ENCODE results near the gene ZCCHC4.
"Not testable (repeated sequence)": the region's sequence is repeated elsewhere in the genome, so short reads cannot be mapped to it uniquely, and the experiment has no call there.

ZCCHC4 gene

DNA sequence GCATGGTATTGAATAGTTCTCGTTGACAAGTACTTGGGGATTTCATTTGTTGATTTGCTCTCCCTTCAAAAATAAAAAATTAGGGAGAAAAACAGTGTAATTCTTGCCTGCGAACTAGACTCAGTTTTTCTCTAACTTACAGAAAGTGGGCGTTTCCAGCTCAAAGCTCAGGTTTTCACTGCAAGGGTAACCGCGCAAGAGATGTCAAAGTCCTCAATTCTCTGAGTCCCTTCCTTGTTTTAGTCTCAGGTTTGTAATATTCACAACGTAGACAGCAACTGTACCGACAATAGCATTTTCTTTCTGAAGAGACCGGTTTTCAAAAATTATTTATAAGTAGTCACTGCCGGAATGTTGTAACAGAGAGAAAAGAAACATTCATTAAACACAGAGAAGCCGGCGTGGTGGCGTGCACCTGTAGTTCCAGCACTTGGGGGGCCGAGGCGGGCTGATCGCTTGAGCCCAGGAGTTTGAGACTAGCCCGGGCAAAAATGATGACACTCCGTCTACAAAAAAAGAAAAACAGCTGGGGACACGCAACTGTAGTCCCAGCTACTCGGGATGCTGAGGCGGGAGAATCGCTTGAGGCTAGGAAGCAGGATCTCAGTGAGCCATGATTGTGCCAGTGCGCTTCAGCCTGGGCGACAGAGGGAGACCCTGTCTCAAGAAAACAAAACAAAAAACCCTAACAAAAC is 774 bp downstream of the ZCCHC4 start:
- CTCF ChIA-PET: interaction anchor here (0.6 to 1.6 kb wide), 10 partner anchors 7 to 724 kb away, joined by 3 to 5 read pairs (median 4); no protein-coding TSS in a partner anchor
- H3K27ac ChIP-seq: peak overlapping the region; percentile 79
- TF ChIP-seq, protein P1, sequence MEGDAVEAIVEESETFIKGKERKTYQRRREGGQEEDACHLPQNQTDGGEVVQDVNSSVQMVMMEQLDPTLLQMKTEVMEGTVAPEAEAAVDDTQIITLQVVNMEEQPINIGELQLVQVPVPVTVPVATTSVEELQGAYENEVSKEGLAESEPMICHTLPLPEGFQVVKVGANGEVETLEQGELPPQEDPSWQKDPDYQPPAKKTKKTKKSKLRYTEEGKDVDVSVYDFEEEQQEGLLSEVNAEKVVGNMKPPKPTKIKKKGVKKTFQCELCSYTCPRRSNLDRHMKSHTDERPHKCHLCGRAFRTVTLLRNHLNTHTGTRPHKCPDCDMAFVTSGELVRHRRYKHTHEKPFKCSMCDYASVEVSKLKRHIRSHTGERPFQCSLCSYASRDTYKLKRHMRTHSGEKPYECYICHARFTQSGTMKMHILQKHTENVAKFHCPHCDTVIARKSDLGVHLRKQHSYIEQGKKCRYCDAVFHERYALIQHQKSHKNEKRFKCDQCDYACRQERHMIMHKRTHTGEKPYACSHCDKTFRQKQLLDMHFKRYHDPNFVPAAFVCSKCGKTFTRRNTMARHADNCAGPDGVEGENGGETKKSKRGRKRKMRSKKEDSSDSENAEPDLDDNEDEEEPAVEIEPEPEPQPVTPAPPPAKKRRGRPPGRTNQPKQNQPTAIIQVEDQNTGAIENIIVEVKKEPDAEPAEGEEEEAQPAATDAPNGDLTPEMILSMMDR (conservative IDR thresholded peaks at IDR 0.05; ENCODE audit: low read depth): no peak

DNA sequence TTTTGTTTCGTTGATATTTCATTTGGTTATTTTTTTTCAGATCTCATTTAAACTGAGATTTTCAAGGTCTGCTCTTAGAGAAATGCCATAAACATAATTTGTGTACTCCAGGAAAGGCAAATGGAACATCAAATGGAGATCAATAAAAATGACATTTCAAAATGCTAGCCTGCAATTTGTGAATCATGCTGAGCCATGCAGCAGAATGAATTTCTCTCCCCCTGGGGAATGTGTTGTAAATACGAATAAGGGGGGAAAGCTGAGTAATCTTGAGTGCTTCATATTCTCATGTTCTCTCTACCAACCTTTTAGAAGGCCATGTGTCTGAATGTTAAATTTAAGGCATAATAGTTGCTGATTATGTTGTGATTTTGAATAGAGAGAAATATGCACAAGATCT is 7.8 kb downstream of the ZCCHC4 start:
- DNase-seq (ENCODE audit: low spot score): peak; percentile 19
- TF ChIP-seq, protein P1 (conservative IDR thresholded peaks at IDR 0.05; ENCODE audit: low read depth): no peak
- H3K27ac ChIP-seq: no peak overlapping the region
- POLR2A ChIA-PET (ENCODE audit: low non-redundant PET): no interaction called here
- CTCF ChIA-PET: interaction anchor here (1.2 kb wide), 1 partner anchor 8 kb away, joined by 3 read pairs; the partner anchor contains the start of gene ZCCHC4

More for the DNA sequence above, 774 bp downstream of the ZCCHC4 start:
- POLR2A ChIA-PET (ENCODE audit: low non-redundant PET): no interaction called here
- DNase-seq (ENCODE audit: low spot score): peak; percentile 13

DNA sequence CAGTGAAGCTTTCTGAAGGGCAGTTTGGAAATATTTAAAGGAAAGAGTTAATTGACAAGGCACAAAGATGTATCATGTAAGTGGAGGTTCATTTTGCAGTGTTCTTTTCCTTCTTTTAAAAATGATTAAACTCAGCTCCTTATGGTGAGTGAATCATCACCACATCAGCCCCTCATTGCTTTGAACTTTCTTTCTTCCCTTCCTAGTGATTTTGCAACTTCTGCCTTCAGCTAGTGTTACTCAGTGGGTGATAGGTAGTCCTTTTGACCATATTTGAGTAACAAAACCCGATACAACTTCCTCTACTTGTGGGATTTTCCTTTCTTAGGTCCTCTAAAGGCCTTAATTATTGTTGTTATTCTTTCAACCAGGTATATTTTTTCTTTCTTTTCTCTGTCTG is 8.2 kb downstream of the ZCCHC4 start:
- ChIA-PET POLR2A (ENCODE audit: low non-redundant PET) (no interaction called here), CTCF (interaction anchor here (0.6 to 1.2 kb wide), 2 partner anchors 8 to 11 kb away, joined by 3 read pairs; partner anchors contain the start of gene ZCCHC4)
- TF ChIP-seq, protein P1 (conservative IDR thresholded peaks at IDR 0.05; ENCODE audit: low read depth): no peak
- no peak overlapping the region for H3K27ac ChIP-seq
- DNase-seq (ENCODE audit: low spot score): peak; percentile 80

DNA sequence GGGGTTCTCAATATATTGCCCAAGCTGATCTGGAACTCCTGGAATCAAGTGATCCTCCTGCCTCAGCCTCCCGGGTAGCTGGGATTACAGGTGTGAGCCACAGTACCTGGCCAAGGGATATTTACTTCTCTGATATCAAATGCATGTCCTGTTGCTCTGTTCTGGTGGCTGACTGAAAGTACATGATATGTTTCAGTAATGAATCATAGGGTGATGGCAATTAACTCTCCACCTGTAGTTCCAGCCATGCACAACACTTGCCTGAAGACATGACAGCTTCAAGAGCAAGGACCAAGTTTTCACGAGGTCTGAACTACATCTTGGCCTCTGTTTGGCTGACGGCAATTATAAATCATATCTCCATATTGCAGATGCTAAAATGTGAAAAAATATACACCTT is 9.1 kb downstream of the ZCCHC4 start:
- ChIA-PET CTCF (interaction anchor here (0.7 kb wide), 1 partner anchor 9 kb away, joined by 3 read pairs; the partner anchor contains the start of gene ZCCHC4), POLR2A (ENCODE audit: low non-redundant PET) (no interaction called here)
- no peak for DNase-seq (ENCODE audit: low spot score)
- no peak overlapping the region for H3K27ac ChIP-seq
- TF ChIP-seq, protein P1 (conservative IDR thresholded peaks at IDR 0.05; ENCODE audit: low read depth): no peak

DNA sequence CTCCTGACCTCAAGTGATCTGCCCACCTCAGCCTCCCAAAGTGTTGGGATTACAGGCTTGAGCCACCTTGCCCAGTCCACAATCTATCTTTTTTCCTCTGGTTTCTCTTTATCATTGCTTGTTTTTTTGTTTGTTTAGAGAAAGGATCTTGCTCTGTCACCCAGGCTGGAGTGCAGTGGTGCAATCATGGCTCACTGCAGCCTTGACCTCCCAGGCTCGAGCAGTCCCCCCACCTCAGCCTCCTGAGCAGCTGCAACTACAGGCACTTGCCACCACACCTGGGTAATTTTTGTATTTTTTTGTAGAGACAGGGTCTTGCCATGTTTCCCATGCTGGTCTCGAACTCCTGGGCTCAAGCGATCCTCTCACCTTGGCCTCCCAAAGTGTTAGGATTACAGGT is 15.9 kb downstream of the ZCCHC4 start:
- DNase-seq (ENCODE audit: low spot score); H3K27ac ChIP-seq; POLR2A ChIA-PET (ENCODE audit: low non-redundant PET); CTCF ChIA-PET: not testable (repeated sequence)

DNA sequence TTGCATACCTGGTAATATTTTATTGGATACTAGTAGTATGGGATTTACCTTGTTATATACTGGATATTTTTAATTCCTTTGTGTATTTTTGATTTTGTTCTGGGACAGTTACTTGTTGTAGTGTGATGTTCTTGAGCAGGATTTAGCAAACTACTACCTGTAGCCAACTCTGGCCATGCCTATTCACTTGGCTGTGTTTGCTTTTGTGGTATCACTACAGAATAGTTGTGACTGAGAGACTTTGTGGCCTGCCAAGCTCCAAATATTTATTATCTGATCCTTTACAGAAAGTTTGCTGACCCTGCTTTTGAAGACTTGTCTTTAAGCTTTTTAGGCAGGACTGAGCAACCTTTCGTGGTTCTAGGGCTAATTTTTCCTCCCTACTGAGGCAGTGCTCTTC is 17.8 kb downstream of the ZCCHC4 start:
- POLR2A ChIA-PET (ENCODE audit: low non-redundant PET): no interaction called here

More for the DNA sequence above, 17.8 kb downstream of the ZCCHC4 start:
- H3K27ac ChIP-seq: no peak overlapping the region
- CTCF ChIA-PET: no interaction called here
- TF ChIP-seq, protein P1 (conservative IDR thresholded peaks at IDR 0.05; ENCODE audit: low read depth): no peak
- no peak for DNase-seq (ENCODE audit: low spot score)

Data from RWPE1 (cell line).